Stimulated activated CD4-positive, alpha-beta T cell treated with anti-CD3 and anti-CD28 coated beads, Interleukin-12 subunit alpha, Interleukin-12 subunit beta, amount 100 ng/mL, for 4 hours (primary cell): ENCODE data around the gene GABBR2.

ENCODE experiments used
- DNase-seq: peaks from one replicate; pipeline ENCODE4 v3.0.0-alpha.2; 2020

The GABBR2 gene

DNA sequence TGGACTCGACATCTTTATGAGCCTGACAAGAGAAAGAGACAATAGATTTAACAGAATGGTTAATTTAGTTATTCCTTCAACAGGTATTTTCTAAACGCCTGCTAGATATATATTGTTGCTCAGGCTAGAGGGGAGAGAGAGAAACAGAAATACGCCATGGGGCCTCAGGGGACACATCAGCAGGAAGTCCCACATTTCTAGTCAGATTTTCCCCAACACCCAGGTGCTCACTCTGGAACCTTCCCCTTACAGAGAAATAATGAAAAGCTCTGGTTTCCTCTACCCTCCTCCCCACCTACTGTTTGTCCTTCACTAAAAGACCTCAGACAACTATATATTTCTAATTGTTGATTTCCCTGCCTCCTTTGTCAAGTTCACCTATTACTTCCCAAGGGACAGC lies 323.0 kb downstream of the GABBR2 start:
- DNase-seq: no peak

DNA sequence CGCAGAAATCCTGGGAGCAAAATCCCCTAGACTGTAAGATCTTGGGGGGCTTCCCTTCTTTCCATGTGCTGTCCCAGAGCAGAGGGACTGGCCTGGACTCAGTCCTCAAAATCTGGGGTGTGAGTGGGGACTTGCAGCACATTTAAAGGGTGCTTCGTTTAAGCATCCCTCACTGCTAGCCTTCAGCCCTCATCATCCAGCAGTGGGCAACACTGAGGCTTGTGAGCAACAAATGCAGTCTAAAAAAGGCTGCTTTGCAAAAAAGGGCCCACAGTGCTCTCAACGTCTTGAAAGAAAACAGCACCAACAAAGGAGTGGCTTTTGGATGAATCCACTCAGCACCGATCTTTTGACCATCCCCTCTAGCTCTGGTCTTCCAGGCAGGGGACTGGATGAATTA lies 325.0 kb downstream of the GABBR2 start:
- no peak for DNase-seq

DNA sequence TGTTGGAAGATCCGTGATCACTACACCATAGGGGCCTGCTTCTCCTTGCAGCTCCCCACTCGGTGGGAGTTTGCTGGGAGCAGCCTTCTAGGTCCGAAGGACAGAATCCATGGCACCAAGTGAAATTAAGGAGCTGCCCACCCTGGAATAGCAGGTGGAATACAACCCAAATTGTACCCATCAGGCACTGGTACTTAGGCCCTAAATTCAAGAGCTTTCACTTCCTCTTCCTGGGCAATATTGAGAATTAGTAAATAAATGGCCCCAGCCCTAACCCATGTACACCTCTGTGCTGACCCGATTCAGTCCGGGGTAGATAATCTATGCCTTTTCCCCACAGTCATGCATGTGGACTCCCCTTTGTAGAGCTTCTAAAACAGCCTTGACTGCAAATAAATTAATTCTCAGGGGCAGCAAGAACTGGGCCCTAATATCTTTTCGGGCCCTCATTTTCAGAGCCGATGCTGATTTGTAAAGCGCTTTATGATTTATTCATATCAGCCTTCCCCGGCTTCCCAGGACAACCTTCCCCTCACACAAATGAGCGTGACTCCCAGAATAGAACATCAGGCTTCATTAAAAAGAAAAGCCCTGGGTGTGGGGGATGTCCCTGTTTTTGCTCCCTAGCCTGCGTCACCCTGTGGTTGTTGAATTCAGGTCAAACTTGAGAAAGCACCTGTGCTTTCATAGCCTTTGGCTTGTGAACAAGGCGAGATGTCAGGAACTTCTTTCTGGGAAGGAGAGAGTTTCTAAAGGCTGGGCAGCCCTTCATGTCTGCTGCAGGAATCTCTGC lies 327.2 kb downstream of the GABBR2 start:
- no peak for DNase-seq

DNA sequence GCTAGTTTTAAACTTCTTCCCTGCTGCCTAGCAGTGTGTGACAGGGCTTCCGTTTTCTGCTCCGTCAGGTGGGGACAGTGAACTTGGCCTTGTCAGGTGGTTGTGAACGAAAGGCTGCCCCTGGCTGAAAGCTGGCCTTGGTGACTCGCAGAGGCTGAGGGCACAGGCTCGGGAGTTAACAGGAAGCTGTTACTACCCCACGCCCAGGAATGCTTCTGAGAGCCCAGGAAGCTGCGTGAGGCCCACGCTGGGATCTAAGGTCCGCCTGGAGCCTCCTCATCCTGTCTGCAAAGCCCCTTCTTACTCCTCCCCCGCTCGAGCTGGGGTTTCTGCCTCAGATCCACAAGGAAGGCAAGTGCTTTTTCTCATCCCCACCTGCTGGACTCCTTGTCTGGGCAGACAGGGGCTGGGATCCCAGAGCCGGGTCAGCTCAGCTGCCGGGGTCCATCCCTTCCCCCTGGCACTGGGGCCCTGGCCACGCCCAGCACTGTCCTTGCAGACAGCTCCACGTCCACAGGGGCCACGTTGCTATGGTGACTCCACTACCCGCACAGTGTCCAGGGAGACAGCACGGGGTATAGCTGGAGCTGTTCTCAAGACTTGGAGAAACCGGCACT lies 328.6 kb downstream of the GABBR2 start:
- DNase-seq: no peak

DNA sequence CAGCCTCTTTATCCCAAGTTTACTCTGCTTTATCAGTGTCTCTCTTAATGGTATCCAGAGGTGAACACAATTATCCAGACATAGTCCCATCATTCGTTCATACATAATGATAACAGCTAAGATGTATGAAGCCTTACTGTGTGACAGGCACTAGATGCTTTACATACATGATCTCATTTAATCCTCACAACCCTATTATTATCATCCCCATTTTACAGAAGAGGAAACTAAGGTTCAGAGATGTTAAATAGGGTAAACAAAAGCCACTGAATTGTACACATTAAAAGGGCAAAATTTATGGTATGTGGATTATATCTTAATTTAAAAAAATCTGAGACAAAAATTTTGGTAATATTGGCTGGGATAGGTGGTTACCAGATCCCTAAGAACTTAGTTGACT lies 329.2 kb downstream of the GABBR2 start:
- no peak for DNase-seq

DNA sequence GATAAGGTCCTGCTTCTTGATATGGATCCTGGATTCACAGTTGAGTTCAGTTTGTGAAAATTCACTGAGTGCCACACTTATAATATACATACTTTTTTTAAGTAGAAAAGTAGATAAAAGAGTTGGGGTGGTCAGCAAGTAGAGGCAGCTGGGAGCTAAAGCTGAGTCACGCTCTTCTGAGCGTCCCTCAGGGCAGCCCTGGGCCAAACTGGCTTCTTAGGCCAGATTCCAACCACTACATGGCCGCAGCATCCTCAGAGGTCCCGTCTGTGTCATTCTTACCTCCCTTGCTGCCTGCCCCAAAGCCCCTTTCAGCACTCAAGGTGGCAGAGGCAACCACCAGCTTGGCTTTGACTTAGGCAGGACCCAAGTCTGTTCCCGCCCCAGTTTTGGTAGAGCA lies 329.9 kb downstream of the GABBR2 start:
- no peak for DNase-seq

DNA sequence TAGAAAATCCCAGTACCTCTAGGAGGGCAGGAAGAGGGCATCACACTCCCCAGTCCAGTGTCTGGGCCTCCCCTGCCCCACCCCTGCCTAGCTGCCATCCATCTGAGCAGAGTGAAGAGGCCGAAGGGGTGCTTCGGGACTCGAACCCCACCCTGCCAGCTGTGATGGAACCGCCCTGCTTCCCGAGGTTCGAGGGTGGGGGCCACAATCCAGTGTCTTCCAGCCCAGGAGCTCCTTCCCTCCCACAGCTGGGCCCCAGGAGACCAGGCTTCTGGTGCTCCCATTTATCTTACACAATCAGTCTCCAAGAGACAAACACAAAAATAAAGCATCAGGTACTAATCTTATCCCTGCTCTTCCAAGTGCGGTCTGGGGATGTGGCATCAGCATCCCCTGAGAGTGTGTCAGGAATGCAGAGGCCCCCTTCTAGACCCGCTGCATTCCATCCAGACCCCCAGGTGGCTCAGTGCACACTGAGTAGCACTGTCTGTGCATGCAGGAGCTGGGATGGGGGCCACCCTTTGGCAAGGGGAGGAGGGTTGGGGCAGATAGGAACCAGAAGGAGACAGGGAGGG lies 330.4 kb downstream of the GABBR2 start:
- no peak for DNase-seq

DNA sequence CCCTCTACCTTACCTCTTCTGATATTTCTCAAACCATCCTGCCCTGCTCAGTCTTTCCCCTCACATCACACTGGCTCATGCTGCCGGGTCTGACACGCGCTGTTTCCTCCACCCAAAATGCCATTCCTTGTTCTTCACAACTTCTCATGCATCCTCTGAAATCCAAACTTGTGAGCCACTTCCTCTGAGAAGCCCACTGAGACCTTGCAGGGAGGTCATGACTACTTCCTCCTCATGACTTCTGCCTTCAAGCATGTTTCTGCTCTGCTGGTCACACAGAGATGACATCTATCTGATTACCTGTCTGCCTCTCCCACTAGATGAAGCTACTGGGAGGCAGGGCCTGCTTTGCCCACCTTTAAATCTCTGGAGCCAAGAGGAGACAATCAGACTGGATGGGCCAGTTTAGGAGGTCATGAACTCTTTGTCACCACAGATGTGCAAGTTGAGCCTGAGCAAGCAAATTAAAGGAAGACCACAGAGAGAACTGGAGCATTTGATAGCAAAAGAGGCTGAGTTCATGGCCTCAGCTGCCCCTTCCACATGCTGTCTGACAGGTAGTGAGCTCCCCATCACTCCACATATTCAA lies 333.5 kb downstream of the GABBR2 start:
- no peak for DNase-seq

DNA sequence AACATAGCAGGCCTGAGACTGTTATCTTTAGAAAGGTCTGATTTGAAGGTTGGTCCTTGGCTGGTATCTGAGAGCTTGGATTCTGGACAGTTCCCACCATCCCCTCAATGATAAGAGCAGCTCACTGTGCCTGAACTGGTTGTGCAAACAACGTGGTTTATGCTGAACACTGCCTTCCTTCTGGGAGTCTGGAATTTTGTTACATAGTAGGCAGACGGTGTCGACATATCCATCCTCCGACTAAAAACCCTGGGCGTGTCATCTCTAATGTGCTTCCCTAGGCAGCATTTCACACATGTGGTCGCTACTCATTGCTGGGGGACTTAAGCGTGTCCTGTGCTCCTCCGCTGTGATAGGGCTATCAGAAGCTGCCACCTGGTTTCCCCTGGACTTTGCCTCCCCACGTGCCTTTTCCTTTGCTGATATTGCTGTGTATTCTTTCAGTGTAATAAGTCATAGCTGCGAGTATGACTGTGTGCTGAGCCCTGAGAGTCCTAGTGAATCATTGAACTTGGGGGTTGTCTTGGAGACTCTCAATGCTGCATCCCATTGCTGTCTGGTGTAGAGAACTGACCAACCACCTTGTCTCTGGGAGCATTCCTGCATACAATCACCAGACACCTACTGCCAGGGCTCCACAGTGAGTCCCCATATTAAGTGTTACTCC lies 334.2 kb downstream of the GABBR2 start:
- DNase-seq: no peak

DNA sequence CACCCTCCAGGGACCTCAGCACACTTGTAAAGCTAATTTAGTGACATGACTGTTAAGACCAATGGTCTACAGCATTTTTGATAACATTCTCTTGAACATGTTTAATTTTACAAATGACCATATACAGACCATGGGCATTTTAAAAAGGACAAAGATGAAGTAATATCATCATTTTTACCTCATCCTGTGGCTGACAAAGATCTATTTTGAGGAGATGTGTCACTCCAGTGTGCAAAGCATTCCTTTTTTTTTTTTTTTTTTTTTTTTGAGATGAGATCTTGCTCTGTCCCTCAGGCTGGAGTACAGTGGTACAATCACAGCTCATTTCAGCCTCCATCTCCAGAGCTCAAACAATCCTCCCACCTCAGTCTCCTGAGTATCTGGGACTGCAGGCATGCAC lies 335.1 kb downstream of the GABBR2 start:
- no peak for DNase-seq

DNA sequence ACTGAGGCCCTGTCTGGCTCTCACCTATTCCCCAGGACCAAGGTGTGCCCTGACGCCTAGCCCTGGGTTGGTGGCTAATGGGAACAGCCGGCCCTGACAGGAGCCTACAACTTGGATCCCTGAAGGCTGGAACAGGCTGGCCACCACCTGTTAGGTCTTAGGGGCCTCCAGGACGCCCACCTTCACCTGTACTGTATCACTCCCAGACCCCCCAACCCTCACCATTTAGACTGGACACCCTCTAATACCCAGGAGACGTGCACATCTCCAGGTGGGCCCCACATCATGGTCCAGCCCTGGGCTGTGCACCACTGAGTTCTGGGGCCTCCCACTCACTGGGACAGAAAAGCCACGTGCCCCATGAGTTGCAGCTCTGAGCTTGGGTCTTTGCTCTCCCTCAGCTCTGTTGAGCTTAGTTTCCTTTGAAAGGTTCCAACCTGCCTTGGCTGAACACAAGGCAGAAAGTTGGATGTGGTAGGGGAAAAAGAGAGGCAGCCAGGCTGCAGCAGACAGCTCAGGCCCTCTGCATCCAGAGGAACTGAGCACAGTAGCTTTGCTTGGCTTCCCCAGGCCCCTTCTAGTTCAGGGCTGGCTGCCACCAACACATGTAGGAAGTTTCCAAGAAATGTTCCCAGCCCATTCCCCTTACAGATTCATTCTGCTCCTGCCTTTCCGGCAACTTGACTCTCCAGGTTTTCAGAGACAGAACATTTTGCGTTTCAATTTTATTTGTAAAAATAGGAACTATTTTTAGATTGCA lies 336.5 kb downstream of the GABBR2 start:
- DNase-seq: no peak

DNA sequence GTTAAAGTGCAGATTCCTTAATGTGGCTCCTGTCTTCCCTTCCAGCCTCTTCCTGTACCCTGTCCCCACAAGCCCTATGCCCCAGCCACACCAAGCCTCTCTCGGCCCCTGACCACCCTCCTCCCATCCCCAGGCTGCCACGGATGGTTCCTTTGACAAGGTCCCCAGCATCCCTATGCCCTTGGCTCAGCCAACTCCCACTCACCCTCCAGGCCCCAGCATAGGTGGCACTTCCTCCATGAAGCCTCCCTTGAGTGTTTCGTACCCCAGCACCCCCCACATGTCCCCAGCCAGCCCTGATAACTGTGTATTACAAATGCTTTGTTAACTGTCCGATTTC lies 337.8 kb downstream of the GABBR2 start:
- DNase-seq: no peak

DNA sequence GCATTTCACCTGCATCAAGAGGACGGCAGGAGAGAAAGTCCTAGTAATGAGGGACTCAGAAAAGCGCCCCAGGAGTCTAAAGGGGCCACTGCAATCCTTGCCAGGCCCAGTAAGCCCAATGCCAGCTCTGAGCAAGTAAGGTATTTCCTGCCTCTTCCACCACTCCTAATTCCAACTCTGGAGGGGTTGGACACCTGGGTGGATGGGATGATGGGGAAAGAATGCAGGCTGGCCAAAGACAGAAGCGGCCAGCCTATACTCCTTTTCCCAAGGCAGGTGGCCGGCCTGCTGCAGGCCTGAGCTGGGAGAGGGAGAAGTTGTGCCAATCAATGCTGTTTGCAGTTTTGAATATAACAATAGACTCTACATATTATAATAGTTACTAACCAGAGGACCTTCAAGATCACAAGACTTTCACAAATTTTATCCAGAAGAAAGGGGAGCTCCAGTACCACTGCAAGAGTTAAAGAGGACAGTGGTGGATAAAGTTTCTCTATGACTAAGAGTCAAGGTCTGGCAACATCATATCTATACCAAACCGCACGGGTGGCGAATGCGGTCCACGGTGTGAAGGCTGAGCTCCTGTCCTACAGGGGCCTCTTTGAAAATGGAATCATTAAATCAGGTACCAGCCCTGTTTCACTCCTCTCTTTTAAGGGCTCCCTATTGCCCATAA lies 338.3 kb downstream of the GABBR2 start:
- DNase-seq: no peak

DNA sequence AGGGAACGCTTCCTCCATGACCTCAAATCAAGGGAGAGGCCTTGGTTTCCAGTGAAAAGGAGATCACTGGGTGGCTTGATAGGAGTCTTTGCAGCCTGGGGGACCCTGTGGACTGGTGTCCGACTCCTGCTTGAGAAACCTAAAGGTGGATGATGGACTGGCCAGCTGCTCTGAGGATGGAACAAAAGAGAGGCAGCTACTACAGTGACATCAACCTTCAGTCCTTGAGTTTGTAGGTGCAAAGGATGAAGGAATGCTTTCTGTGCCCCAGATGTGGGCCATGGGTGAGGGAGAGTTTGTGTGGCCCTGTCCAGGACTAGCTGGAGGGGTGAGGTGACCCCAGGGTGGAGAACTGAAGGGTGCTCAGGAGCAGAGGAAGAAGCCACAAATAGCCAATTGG lies 338.8 kb downstream of the GABBR2 start:
- DNase-seq: no peak

DNA sequence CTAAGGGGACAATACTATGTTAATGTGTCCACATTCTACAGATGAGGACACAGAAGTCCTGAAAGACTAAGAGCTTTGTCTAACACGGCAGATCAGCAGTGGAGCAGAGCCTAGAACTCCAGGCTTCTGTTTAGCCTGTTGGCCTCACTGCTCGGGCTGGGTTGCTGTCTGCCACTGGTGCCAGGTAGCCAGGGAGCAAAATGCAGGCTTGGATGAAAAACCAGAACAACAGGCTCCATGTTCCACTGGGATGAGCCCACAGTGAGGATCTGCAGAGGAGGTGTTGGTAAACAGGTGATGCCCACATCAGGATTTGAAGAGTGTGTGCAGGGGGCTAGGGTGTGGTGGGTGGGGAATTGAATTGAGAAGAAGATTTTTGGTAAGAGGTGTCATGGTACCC lies 339.3 kb downstream of the GABBR2 start:
- no peak for DNase-seq

DNA sequence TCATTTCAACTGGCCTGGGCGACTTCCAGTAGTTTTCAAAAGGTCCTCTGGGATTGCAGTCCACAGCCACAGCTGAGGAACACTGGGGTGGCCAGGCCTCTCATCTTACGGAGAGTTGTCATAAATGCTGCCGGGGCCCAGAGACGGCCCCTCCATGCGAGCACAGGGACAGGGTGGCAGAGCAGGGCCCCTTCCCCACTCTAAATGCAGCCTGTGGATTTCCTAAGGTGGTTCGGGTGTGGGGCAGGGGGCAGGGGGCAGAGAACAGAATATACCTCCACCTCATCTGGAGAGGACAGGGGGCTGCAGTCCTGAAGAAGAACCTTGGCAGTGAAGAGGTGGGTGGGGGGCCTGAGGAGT lies 339.7 kb downstream of the GABBR2 start:
- no peak for DNase-seq

DNA sequence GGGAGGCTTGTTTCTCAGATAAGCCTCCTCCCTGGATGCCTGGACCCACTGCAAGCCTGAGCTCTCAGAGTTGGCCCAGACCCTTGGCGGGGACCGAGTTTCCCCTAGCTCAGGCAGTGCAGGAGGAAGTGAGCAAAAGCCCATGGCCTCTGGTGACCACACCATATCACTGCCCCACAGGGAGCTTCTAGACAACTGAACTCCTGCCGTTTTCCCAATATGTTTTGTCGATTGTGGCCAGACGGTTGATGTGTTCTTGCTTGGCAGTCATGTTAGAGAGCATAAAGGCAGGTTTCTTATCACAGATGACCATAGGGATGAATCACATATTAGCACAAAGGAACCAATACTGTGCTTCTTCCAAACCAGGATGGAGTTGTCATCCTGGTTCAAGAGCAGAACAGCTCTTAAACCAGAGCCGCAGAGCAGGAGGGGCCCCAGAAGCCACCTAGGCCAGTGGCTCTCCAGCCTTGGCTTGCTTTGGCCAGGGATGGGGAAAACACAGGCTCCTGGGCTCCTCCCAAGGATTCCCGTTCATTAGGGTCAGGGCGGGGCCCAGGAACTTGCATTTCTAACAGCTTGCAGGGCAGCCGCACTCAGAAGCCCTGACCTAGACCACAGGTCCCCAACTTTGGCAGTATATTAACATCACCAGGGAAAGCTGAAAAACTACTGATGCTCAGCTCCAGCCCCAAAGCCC lies 340.2 kb downstream of the GABBR2 start:
- no peak for DNase-seq

DNA sequence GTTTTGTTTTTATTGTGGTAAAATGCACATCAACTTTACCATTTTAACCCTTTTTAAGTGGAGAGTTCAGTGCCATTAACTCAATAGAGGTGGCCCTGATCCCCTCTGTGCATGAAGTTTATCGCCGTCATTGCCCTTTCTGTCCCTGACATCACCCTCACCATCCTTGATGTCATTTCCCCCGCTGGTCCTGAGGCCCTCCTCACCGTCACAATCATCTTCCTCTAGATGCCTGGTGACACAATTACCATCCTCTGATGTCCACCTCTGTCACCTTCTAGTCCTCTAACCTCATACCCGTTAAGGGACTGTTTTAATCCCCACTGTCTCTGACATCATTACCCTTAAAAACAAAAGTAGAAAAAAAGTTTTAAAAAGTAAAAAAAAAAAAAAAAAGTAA lies 340.8 kb downstream of the GABBR2 start:
- no peak for DNase-seq

DNA sequence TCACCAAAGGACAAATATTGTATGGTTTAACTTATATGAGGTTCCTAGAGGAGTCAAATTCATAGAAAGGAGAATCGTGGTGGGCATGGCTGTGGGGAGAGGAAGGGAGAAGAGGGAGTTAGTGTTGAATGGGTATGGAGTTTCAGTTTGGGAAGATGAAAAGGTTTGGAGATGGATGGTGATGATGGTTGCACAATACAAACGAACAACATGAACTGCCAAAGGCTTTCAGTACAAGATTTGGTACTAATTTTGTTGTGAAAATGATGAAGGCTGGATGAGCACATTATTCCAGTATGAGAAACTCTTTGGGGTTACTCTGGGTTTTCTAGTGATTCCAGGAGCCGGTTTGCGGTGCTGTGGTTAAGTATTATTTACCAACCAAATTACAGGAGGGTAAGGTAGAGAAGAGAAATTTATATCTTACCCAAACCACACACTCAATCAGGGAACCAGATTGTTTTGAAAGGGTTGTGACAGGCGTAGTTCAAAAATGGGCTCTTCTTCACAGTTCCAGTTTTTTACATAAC lies 341.3 kb downstream of the GABBR2 start:
- DNase-seq: no peak

DNA sequence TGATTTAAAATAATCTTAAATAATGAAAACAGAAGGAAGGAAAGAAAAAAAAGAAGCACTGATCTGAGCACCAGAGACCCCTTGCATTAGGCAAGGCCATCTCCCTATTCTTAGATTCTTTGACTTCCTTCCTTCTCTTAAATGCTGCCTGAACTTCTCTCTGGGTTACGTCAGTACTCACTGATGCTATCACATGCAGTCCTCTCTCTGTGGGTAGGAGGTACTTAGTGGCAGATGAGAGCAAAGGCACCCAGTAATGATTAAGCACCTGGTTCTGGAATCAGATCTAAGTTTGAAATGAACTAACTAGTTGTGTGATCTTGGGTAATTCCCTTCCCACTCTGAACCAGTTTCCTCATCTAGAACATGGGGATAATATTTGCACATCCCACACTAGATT lies 343.0 kb downstream of the GABBR2 start:
- DNase-seq: no peak

DNA sequence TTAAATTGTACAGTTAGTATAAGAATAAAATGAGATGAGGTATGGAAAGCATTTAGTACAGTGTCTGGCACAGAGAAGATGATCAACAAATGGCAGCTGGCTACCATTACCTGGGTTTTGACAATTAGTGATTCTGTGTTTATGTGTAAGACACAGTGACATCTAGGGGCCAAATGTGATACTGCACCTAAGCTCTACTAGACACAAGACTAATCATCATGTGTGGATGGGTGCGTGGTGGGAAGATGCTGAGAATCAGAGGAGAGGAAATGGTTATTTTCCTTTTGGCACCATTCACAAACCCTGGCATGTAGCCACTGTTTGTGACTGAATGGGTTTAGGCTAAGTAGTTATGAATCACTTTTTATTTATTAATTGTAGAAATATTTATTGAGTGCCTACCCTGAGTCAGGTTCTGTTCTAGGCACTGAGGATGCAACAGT lies 343.5 kb downstream of the GABBR2 start:
- no peak for DNase-seq
